Kidney (tissue), 14 donors: ENCODE results near the gene SH3BP4. TPM values are rescaled to one million over a fixed set of nuclear protein-coding genes. Genes with fewer than 3 reads are reported as not detected.

ENCODE experiments used
- DNase-seq, 5 donors: peaks; one replicate each; pipeline ENCODE4 v3.0.0-alpha.2; 2013 to 2020
- FAIRE-seq: peaks from 2 replicates; lab custom pipeline; 2012; peaks lifted over from hg19 to GRCh38; lab: Jason Lieb, UNC
- H3K27ac ChIP-seq, 2 donors: one replicate each; pipeline ENCODE4 v1.7.0; 2013; ENCODE audit warnings: low read depth in 2 of 2, low read length in 2 of 2, inconsistent platforms in 1 of 2
- H3K27me3 ChIP-seq: one replicate; pipeline ENCODE4 v1.7.1; 2013; ENCODE audit warnings: low read length, inconsistent platforms; ENCODE audit not compliant: control insufficient read depth, insufficient read depth
- H3K36me3 ChIP-seq, 3 donors: one replicate each; pipeline versions ENCODE4 v1.7.0 to v1.7.1; 2013; ENCODE audit warnings: low read length in 3 of 3, control low read depth in 1 of 3, inconsistent platforms in 1 of 3; ENCODE audit not compliant: insufficient read depth in 3 of 3, control insufficient read depth in 2 of 3
- H3K4me1 ChIP-seq, 3 donors: one replicate each; pipeline versions ENCODE4 v1.7.0 to v1.7.1; 2013; ENCODE audit warnings: low read length in 3 of 3, inconsistent platforms in 1 of 3, low read depth in 1 of 3; ENCODE audit not compliant: control insufficient read depth in 2 of 3, insufficient read depth in 2 of 3
- H3K4me3 ChIP-seq, 3 donors: one replicate each; pipeline versions ENCODE4 v1.7.0 to v1.8.1; 2013; ENCODE audit warnings: low read length in 3 of 3, control low read depth in 1 of 3, inconsistent platforms in 1 of 3
- H3K9ac ChIP-seq, 3 donors: one replicate each; pipeline versions ENCODE4 v1.7.0 to v1.7.1; 2013; ENCODE audit warnings: low read length in 3 of 3, control low read depth in 1 of 3, inconsistent platforms in 1 of 3
- H3K9me3 ChIP-seq, 3 donors: one replicate each; pipeline versions ENCODE4 v1.7.0 to v1.7.1; 2013; ENCODE audit warnings: low read length in 3 of 3, control low read depth in 1 of 3, inconsistent platforms in 1 of 3; ENCODE audit not compliant: control insufficient read depth in 2 of 3, insufficient read depth in 1 of 3
- intact Hi-C: fragments of 100-400 bp; cut with DNase I; formaldehyde crosslinking; loops from one replicate; pipeline ENCODE4 v1.11.1; 2022
- polyA plus RNA-seq: library from polyadenylated mRNA; stranded (reverse); fragments of 350-450 nt; fragmentation: Illumina TruSeq; extraction: RNeasy Lipid Tissue Mini Kit (QIAGEN cat#74804); gene quantifications from one replicate; pipeline ENCODE4 v1.2.3, GENCODE V29; 2014; ENCODE audit warnings: low read depth, low replicate concordance; ENCODE audit not compliant: insufficient read depth
- total RNA-seq: library from RNA; stranded (reverse); fragmentation: NEBNext Ultra II Directional; extraction: Animal tissue kit (Norgen Biotek cat#: 25700); gene quantifications from one replicate; pipeline ENCODE4 v1.2.1, GENCODE V29; 2021
- TF ChIP-seq, protein P1 (sequence below): IDR thresholded peaks from 3 replicates; pipeline ENCODE4 v1.5.1; 2012; ENCODE audit warnings: mild to moderate bottlenecking, moderate library complexity, borderline replicate concordance; ENCODE audit not compliant: insufficient read depth; ENCODE audit errors: extremely low read depth
- donor health status: control.
- donor health status: control.
- donor health status: control.
- donor health status: control.
- donor health status: control.
- donor health status: DM: yes; HTN: yes; CAD: no.
- donor health status: Normal renal cell carcinoma (clear cell type).

Gene SH3BP4
- total and polyA plus RNA-seq, 2 donors from 2014 or later, result 20.0 to 52.9 TPM

DNA sequence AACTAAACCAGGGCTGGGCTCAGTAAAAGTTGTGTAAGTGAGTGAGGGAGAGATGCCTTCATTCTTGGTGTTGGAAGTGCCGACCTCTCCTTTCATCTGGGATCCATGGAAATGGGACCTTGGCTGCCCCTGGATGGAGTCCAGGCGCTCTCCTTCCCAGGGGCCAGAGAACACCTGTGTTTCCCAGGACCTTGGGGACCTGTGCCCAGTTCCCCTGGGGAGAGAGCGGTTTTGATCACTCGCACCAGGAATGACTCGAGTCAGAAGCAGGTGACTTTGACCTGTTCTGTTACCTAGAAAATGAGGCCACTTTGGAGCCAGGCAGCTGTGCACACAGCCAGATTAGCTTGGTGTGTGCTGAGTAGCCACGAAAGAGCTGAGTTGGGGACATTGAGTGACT lies 97.3 kb downstream of the SH3BP4 start:
- no peak for FAIRE-seq
- TF ChIP-seq, protein P1, sequence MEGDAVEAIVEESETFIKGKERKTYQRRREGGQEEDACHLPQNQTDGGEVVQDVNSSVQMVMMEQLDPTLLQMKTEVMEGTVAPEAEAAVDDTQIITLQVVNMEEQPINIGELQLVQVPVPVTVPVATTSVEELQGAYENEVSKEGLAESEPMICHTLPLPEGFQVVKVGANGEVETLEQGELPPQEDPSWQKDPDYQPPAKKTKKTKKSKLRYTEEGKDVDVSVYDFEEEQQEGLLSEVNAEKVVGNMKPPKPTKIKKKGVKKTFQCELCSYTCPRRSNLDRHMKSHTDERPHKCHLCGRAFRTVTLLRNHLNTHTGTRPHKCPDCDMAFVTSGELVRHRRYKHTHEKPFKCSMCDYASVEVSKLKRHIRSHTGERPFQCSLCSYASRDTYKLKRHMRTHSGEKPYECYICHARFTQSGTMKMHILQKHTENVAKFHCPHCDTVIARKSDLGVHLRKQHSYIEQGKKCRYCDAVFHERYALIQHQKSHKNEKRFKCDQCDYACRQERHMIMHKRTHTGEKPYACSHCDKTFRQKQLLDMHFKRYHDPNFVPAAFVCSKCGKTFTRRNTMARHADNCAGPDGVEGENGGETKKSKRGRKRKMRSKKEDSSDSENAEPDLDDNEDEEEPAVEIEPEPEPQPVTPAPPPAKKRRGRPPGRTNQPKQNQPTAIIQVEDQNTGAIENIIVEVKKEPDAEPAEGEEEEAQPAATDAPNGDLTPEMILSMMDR, result no peak
- Histone ChIP-seq H3K27ac (peak overlapping the region; percentile 63 to 81), H3K4me3 (no peak overlapping the region), H3K27me3 (no peaks in the 10 kb centered on the region), H3K36me3 (peaks cover 0 to 17% (median 3%) of the 10 kb centered on the region in 3 donors), H3K9ac (peak overlapping the region in 1 of 3 donors; percentile 51), H3K4me1 (peaks cover 0 to 18% (median 16%) of the 10 kb centered on the region in 3 donors), H3K9me3 (no peaks in the 10 kb centered on the region)
- DNase-seq, result peak in 1 of 5 donors; percentile 29
- intact Hi-C loops, result no loop called here

DNA sequence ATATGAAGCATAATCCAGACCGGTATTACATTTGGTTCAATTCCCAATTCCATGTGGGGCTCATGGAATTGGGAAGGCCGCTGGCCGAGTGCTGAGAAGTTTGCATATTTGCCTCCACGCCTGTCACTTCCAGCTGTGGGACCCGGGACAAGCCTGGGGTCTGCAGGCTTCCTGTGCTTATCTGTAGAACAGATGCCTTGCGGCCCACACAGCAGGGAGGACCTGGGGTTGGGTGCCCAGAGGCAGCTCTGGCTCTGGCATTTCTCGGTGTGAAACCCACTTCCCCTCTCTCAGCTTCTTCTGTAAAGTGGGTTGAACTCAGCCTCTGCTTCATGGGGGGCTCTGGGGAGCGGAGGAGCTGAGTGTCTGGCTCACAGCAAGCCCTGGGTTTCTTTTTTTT lies 97.9 kb downstream of the SH3BP4 start:
- no peak for FAIRE-seq
- peaks cover 0 to 18% (median 14%) of the 10 kb centered on the region in 3 donors for H3K4me1 ChIP-seq
- H3K27ac ChIP-seq, result peak overlapping the region; percentile 63 to 81
- intact Hi-C loops, result no loop called here
- peak overlapping the region in 1 of 3 donors; percentile 51 for H3K9ac ChIP-seq
- TF ChIP-seq, protein P1, result no peak
- peaks cover 0 to 24% (median 8%) of the 10 kb centered on the region in 3 donors for H3K36me3 ChIP-seq
- DNase-seq, result peak in 1 of 5 donors; percentile 16
- no peaks in the 10 kb centered on the region for H3K27me3 ChIP-seq
- no peak overlapping the region for H3K4me3 ChIP-seq
- no peaks in the 10 kb centered on the region for H3K9me3 ChIP-seq

DNA sequence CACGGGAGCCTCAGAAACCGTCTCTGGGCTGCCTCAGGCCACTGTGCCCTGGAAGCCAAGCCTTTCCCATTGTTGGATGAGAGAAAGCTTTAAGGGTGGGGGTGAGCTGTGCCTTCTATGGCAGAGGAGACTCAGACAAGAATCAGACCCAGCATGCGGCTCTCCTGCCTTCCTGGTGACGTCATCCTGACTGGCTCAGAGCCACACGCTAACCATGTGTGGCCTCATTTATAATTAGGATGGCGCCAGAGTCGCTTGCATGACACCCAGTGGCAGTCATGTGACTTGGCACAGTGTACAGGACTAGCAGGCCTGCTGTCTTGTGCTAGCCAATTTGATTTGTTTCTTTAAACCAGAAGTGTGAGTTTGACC lies 99.1 kb downstream of the SH3BP4 start:
- intact Hi-C loops, result no loop called here
- FAIRE-seq, result no peak
- TF ChIP-seq, protein P1, result peak; percentile 25
- DNase-seq, result peak; percentile 82 to 97 (median 90)
- H3K9me3 ChIP-seq, result no peaks in the 10 kb centered on the region
- no peaks in the 10 kb centered on the region for H3K27me3 ChIP-seq
- H3K27ac ChIP-seq, result peak overlapping the region; percentile 61 to 72
- H3K36me3 ChIP-seq, result peaks cover 0 to 30% (median 15%) of the 10 kb centered on the region in 3 donors
- peaks cover 0 to 18% (median 14%) of the 10 kb centered on the region in 3 donors for H3K4me1 ChIP-seq
- H3K9ac ChIP-seq, result peak overlapping the region in 1 of 3 donors; percentile 47
- H3K4me3 ChIP-seq, result no peak overlapping the region
